Endothelial cell of umbilical vein (primary cell): ENCODE results near the gene ZBTB7C. TPM values are rescaled to one million over a fixed set of nuclear protein-coding genes. Genes with fewer than 3 reads are reported as not detected.

Experiments used
- BruUV-seq: library from RNA; stranded (reverse); fragments of 400-500 nt; replicated peaks from 2 replicates; lab custom pipeline; 2021; lab: Mats Ljungman, UMichigan
- CTCF ChIA-PET: fragments of 300-600, 350-600 bp; sonication (Branson Sonifier 250); formaldehyde crosslinking; loops from one replicate; lab custom pipeline; 2021; ENCODE audit warnings: antibody characterized with exemption, inconsistent platforms; lab: Charles Lee
- POLR2A ChIA-PET: fragments of 300-600, 350-600 bp; sonication (Branson Sonifier 250); formaldehyde crosslinking; loops from one replicate; lab custom pipeline; 2021; ENCODE audit warnings: antibody characterized with exemption, inconsistent platforms; lab: Charles Lee
- DNase-seq: peaks from one replicate; pipeline ENCODE4 v3.0.0-alpha.2; 2011; ENCODE audit warnings: low read depth, low spot score
- FAIRE-seq: peaks from 2 replicates; lab custom pipeline; 2011; peaks lifted over from hg19 to GRCh38; lab: Jason Lieb, UNC
- H2AFZ ChIP-seq: 2 replicates; pipeline ENCODE4 v1.6.0; 2012; ENCODE audit warnings: low read depth, low read length, control low read depth, inconsistent platforms
- H3K27ac ChIP-seq: 2 replicates; pipeline ENCODE4 v1.5.1; 2011; ENCODE audit warnings: low read depth, mild to moderate bottlenecking, control low read depth, low read length, moderate library complexity; ENCODE audit not compliant: insufficient read depth
- H3K27me3 ChIP-seq, 2 experiments: 2 replicates each; pipeline versions ENCODE4 v1.6.0 to v1.6.1; 2011; ENCODE audit warnings: low read length in 2 of 2, mixed read lengths in 1 of 2; ENCODE audit not compliant: control insufficient read depth in 2 of 2, insufficient read depth in 2 of 2
- H3K36me3 ChIP-seq, 2 experiments: 2 replicates in 1 of 2; 3 replicates in 1 of 2; pipeline ENCODE4 v1.5.1; 2011; ENCODE audit warnings: low read length in 2 of 2, mild to moderate bottlenecking in 1 of 2, moderate library complexity in 1 of 2; ENCODE audit not compliant: control insufficient read depth in 2 of 2, insufficient read depth in 2 of 2; ENCODE audit errors: extremely low read depth in 1 of 2
- H3K4me1 ChIP-seq: 3 replicates; pipeline ENCODE4 v1.5.1; 2011; ENCODE audit warnings: mild to moderate bottlenecking, low read length; ENCODE audit not compliant: control insufficient read depth, insufficient read depth; ENCODE audit errors: extremely low read depth
- H3K4me2 ChIP-seq: 2 replicates; pipeline ENCODE4 v1.6.1; 2011; ENCODE audit warnings: low read length, control low read depth, mixed read lengths; ENCODE audit not compliant: insufficient read depth
- H3K4me3 ChIP-seq, 3 experiments: fragments of 200-600 bp in 1 of 3; sonication (generic), shearing (Covaris generic) in 1 of 3; replicated peaks in 1 of 3; 2 replicates each; pipeline ENCODE4 v1.5.1; 2011 to 2016; ENCODE audit warnings: control low read depth in 3 of 3, low read length in 3 of 3, mild to moderate bottlenecking in 2 of 3, inconsistent platforms in 1 of 3, low read depth in 1 of 3, moderate library complexity in 1 of 3; ENCODE audit not compliant: insufficient read depth in 1 of 3
- H3K79me2 ChIP-seq: 2 replicates; pipeline ENCODE4 v1.6.0; 2012; ENCODE audit warnings: low read length, inconsistent platforms; ENCODE audit not compliant: control insufficient read depth, insufficient read depth
- H3K9ac ChIP-seq: replicated peaks from 2 replicates; pipeline ENCODE3; 2011; ENCODE audit warnings: low read length, control low read depth; ENCODE audit not compliant: insufficient read depth; ENCODE audit errors: extremely low read depth
- H3K9me1 ChIP-seq: replicated peaks from 3 replicates; pipeline ENCODE4 v1.6.0; 2011; ENCODE audit warnings: mild to moderate bottlenecking, low read length; ENCODE audit not compliant: control insufficient read depth, insufficient read depth; ENCODE audit errors: extremely low read depth
- H3K9me3 ChIP-seq: replicated peaks from 2 replicates; pipeline ENCODE4 v1.5.1; 2012; ENCODE audit warnings: low read length, inconsistent platforms; ENCODE audit not compliant: control insufficient read depth, insufficient read depth
- H4K20me1 ChIP-seq: replicated peaks from 2 replicates; pipeline ENCODE3; 2011; ENCODE audit warnings: mild to moderate bottlenecking, low read length; ENCODE audit not compliant: control insufficient read depth, insufficient read depth; ENCODE audit errors: extremely low read depth
- CTCF ChIP-seq, 2 donors: IDR thresholded peaks; 1 replicate in 1 of 2; 2 replicates in 1 of 2; pipeline ENCODE4 v1.5.1; 2011; ENCODE audit warnings: low read length in 2 of 2, mild to moderate bottlenecking in 2 of 2, moderate library complexity in 2 of 2, control low read depth in 1 of 2, inconsistent platforms in 1 of 2, low read depth in 1 of 2; ENCODE audit not compliant: insufficient read depth in 1 of 2; ENCODE audit errors: extremely low read depth in 1 of 2
- EZH2 ChIP-seq: IDR thresholded peaks from 2 replicates; pipeline ENCODE4 v1.6.1; 2012; ENCODE audit warnings: borderline replicate concordance, low read depth, mild to moderate bottlenecking, moderate library complexity, low read length, inconsistent platforms; ENCODE audit not compliant: severe bottlenecking
- FOS ChIP-seq: IDR thresholded peaks from 2 replicates; pipeline ENCODE4 v1.6.1; 2011; ENCODE audit warnings: mild to moderate bottlenecking, low read length, moderate library complexity, borderline replicate concordance; ENCODE audit not compliant: insufficient read depth
- GATA2 ChIP-seq: IDR thresholded peaks from 2 replicates; pipeline ENCODE4 v1.7.0; 2011; ENCODE audit warnings: low read depth, mild to moderate bottlenecking, moderate library complexity, mixed read lengths, low read length; ENCODE audit not compliant: insufficient read length, insufficient read depth
- JUN ChIP-seq: IDR thresholded peaks from 2 replicates; pipeline ENCODE4 v1.6.1; 2011; ENCODE audit warnings: borderline replicate concordance, low read depth; ENCODE audit not compliant: insufficient read length, insufficient read depth
- MAX ChIP-seq: IDR thresholded peaks from 2 replicates; pipeline ENCODE4 v1.6.1; 2011; ENCODE audit not compliant: insufficient read depth, insufficient read length
- MYC ChIP-seq: IDR thresholded peaks from one replicate; pipeline ENCODE4 v1.6.1; 2011; ENCODE audit warnings: mild to moderate bottlenecking, low read depth, low read length
- POLR2A ChIP-seq: IDR thresholded peaks from 2 replicates; pipeline ENCODE4 v1.6.1; 2012; ENCODE audit warnings: low read depth, mild to moderate bottlenecking, control low read depth, low read length
- POLR2AphosphoS5 ChIP-seq: IDR thresholded peaks from 2 replicates; pipeline ENCODE4 v1.6.1; 2012; ENCODE audit warnings: low read depth, mild to moderate bottlenecking, control low read depth, low read length, moderate library complexity; ENCODE audit not compliant: insufficient read depth
- dilution Hi-C: fragments of 300-500 bp; cut with MboI; formaldehyde crosslinking; loops from one replicate; pipeline ENCODE4 v1.15.0; 2019; ENCODE audit warnings: low sequenced_read_pairs; ENCODE audit not compliant: extremely low pct_ligation_motif_present
- intact Hi-C: fragments of 100-400 bp; cut with micrococcal nuclease; formaldehyde crosslinking; loops from one replicate; pipeline ENCODE4 v1.10.0; 2022
- polyA plus RNA-seq, 4 experiments: library from polyadenylated mRNA; depleted of rRNA in 3 of 4; stranded (reverse) in 3 of 4; unstranded in 1 of 4; fragments of >200 nt; gene quantifications; 2 replicates each; pipeline versions ENCODE4 v1.2.1 to v1.2.3, GENCODE V29; 2011 to 2012; ENCODE audit warnings: missing spikeins in 1 of 4
- total RNA-seq: library from RNA; stranded (reverse); gene quantifications from 2 replicates; pipeline ENCODE4 v1.2.3, GENCODE V29; 2021

ZBTB7C gene
- total and polyA plus RNA-seq, 2 donors (not counting 3 experiments of a cell fraction or from before 2014, with no cell fraction given): not detected

- Histone ChIP-seq H3K9me3 (no peaks in the 10 kb centered on the region), H4K20me1 (no peaks in the 10 kb centered on the region), H3K9me1 (no peaks in the 10 kb centered on the region), H2AFZ (no peak overlapping the region), H3K27me3 (peaks cover 2 to 3% of the 10 kb centered on the region in 2 experiments), H3K36me3 (no peaks in the 10 kb centered on the region), H3K4me2 (no peak overlapping the region), H3K4me3 (no peak overlapping the region), H3K79me2 (no peaks in the 10 kb centered on the region), H3K9ac (no peak overlapping the region), H3K27ac (no peak overlapping the region), H3K4me1 (peaks cover 10% of the 10 kb centered on the region)
- intact Hi-C loops: no loop called here
- dilution Hi-C loops: no loop called here
- no peak for TF ChIP-seq MYC
- TF ChIP-seq CTCF (IDR thresholded peaks at IDR 0.05; ENCODE audit: extremely low read depth in 1 of 2, insufficient read depth in 1 of 2, low read depth in 1 of 2, low read length in 2 of 2): no peak
- no peak for TF ChIP-seq JUN
- TF ChIP-seq POLR2AphosphoS5: no peak
- TF ChIP-seq POLR2A: no peak
- TF ChIP-seq FOS: no peak
- TF ChIP-seq MAX: no peak
- no peak for TF ChIP-seq GATA2
- TF ChIP-seq EZH2: no peak
- ChIA-PET CTCF (interaction anchor here (1.2 to 1.8 kb wide), 3 partner anchors 254 to 419 kb away, joined by 3 to 11 read pairs (median 4); no protein-coding TSS in a partner anchor), POLR2A (no interaction called here)
- FAIRE-seq: no peak
- no TSS peak for BruUV-seq
- no peak for DNase-seq
These were observed 383.0 kb downstream of the ZBTB7C start for GRCh38 chr18:48026216-48026615.
